OCI-LY1 (cell line): ENCODE measurements around the gene MED15.

Experiments used
- H2AFZ ChIP-seq: fragments of 200-600 bp; sonication (generic), shearing (Covaris generic); 2 replicates; pipeline ENCODE4 v1.6.0; 2014; ENCODE audit warnings: antibody characterized with exemption, mild to moderate bottlenecking, low read length
- H3F3A ChIP-seq: fragments of 200-600 bp; sonication (generic), shearing (Covaris generic); 2 replicates; pipeline ENCODE4 v1.6.0; 2014; ENCODE audit warnings: mild to moderate bottlenecking, antibody characterized with exemption, low read length, moderate library complexity; ENCODE audit not compliant: insufficient read depth
- H3K27ac ChIP-seq: fragments of 200-600 bp; sonication (generic); 2 replicates; pipeline ENCODE4 v1.5.1; 2014; ENCODE audit warnings: low read length, mixed run types, mild to moderate bottlenecking, low read depth; ENCODE audit not compliant: poor library complexity, severe bottlenecking
- H3K27me3 ChIP-seq: fragments of 200-600 bp; sonication (generic); 2 replicates; pipeline ENCODE4 v1.6.0; 2014; ENCODE audit warnings: antibody characterized with exemption, mild to moderate bottlenecking, low read length, moderate library complexity; ENCODE audit not compliant: insufficient read depth
- H3K36me3 ChIP-seq: fragments of 200-600 bp; sonication (generic); 2 replicates; pipeline ENCODE4 v1.6.1; 2014; ENCODE audit warnings: mild to moderate bottlenecking, antibody characterized with exemption, low read length, moderate library complexity, mixed read lengths; ENCODE audit not compliant: insufficient read depth
- H3K4me1 ChIP-seq: fragments of 200-600 bp; sonication (generic); 2 replicates; pipeline ENCODE4 v1.5.1; 2014; ENCODE audit warnings: mild to moderate bottlenecking, low read length, moderate library complexity; ENCODE audit not compliant: insufficient read depth, severe bottlenecking
- H3K4me2 ChIP-seq: fragments of 200-600 bp; sonication (generic), shearing (Covaris generic); 2 replicates; pipeline ENCODE4 v1.6.1; 2014; ENCODE audit warnings: low read length
- H3K4me3 ChIP-seq: fragments of 200-600 bp; sonication (generic); 2 replicates; pipeline ENCODE4 v1.5.1; 2014; ENCODE audit warnings: low read length, low read depth, mild to moderate bottlenecking, mixed read lengths; ENCODE audit not compliant: poor library complexity, severe bottlenecking
- H3K79me2 ChIP-seq: fragments of 200-600 bp; shearing (Covaris generic); 2 replicates; pipeline ENCODE4 v1.6.1; 2016; ENCODE audit warnings: mixed run types, low read length, mixed read lengths; ENCODE audit not compliant: insufficient read depth
- H3K9ac ChIP-seq: fragments of 200-600 bp; sonication (generic), shearing (Covaris generic); 2 replicates; pipeline ENCODE4 v1.6.1; 2014; ENCODE audit warnings: mild to moderate bottlenecking, low read length, mixed read lengths
- H3K9me2 ChIP-seq: fragments of 200-600 bp; sonication (generic), shearing (Covaris generic); 2 replicates; pipeline ENCODE4 v1.6.1; 2014; ENCODE audit warnings: low read depth, mild to moderate bottlenecking, low read length, mixed read lengths
- H3K9me3 ChIP-seq: fragments of 200-600 bp; shearing (Covaris generic); 2 replicates; pipeline ENCODE4 v1.6.1; 2014; ENCODE audit warnings: low read length, mixed read lengths
- H4K20me1 ChIP-seq: fragments of 200-600 bp; sonication (generic), shearing (Covaris generic); 2 replicates; pipeline ENCODE4 v1.6.0; 2016; ENCODE audit warnings: mild to moderate bottlenecking, low read length; ENCODE audit not compliant: insufficient read depth
- EZH2 ChIP-seq: fragments of 200-600 bp; sonication (generic), shearing (Covaris generic); IDR thresholded peaks from 2 replicates; pipeline ENCODE4 v1.8.0; 2017; ENCODE audit warnings: borderline replicate concordance, mixed run types, mild to moderate bottlenecking, antibody characterized with exemption, low read length, moderate library complexity, mixed read lengths
- TF ChIP-seq, protein P1 (sequence below): fragments of 200-600 bp; sonication (generic), shearing (Covaris generic); IDR thresholded peaks from 2 replicates; pipeline ENCODE4 v1.5.1; 2017; ENCODE audit warnings: mild to moderate bottlenecking, antibody characterized with exemption, low read length, moderate library complexity, mixed read lengths

Gene MED15

DNA sequence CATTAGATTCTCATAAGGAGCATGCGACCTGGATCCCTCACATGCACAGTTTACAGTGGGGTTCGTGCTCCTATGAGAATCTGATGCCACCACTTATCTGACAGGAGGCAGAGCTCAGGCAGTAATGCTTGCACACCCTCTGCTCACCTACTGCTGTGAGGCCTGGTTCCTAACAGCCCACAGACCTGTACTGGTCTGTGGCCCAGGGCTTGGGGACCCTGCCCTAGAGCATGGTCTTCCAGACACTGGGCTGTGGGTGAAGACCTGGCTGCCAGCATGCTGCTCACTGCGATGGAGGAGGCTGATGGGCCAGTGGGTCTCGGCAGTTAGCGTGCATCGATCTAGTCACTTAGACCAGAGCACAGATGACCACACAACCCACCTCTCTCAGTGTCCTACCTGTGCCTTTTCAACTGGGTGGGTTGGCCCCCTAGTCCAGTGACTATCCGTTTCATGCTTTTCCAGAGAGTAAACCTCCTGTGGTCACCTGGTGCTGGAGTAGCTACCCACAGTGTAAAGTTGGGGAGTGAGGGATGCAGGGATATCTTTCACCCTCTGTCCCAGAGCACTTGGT is 21.1 kb downstream of the MED15 start:
- Histone ChIP-seq H3K4me3 (no peak overlapping the region), H3K9ac (no peak overlapping the region), H3K4me2 (no peak overlapping the region), H3K79me2 (peaks cover 17% of the 10 kb centered on the region), H3K27me3 (no peaks in the 10 kb centered on the region), H4K20me1 (0 out of 2 replicates have a peak, but pooled peaks cover 2% of the 10 kb centered on the region), H3K27ac (no peak overlapping the region), H3K9me3 (no peaks in the 10 kb centered on the region), H3F3A (no peaks in the 10 kb centered on the region), H3K4me1 (peaks cover 9% of the 10 kb centered on the region), H2AFZ (no peak overlapping the region), H3K36me3 (peaks cover 23% of the 10 kb centered on the region), H3K9me2 (no peaks in the 10 kb centered on the region)
- no peak for TF ChIP-seq EZH2
- TF ChIP-seq, protein P1, sequence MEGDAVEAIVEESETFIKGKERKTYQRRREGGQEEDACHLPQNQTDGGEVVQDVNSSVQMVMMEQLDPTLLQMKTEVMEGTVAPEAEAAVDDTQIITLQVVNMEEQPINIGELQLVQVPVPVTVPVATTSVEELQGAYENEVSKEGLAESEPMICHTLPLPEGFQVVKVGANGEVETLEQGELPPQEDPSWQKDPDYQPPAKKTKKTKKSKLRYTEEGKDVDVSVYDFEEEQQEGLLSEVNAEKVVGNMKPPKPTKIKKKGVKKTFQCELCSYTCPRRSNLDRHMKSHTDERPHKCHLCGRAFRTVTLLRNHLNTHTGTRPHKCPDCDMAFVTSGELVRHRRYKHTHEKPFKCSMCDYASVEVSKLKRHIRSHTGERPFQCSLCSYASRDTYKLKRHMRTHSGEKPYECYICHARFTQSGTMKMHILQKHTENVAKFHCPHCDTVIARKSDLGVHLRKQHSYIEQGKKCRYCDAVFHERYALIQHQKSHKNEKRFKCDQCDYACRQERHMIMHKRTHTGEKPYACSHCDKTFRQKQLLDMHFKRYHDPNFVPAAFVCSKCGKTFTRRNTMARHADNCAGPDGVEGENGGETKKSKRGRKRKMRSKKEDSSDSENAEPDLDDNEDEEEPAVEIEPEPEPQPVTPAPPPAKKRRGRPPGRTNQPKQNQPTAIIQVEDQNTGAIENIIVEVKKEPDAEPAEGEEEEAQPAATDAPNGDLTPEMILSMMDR, result no peak

DNA sequence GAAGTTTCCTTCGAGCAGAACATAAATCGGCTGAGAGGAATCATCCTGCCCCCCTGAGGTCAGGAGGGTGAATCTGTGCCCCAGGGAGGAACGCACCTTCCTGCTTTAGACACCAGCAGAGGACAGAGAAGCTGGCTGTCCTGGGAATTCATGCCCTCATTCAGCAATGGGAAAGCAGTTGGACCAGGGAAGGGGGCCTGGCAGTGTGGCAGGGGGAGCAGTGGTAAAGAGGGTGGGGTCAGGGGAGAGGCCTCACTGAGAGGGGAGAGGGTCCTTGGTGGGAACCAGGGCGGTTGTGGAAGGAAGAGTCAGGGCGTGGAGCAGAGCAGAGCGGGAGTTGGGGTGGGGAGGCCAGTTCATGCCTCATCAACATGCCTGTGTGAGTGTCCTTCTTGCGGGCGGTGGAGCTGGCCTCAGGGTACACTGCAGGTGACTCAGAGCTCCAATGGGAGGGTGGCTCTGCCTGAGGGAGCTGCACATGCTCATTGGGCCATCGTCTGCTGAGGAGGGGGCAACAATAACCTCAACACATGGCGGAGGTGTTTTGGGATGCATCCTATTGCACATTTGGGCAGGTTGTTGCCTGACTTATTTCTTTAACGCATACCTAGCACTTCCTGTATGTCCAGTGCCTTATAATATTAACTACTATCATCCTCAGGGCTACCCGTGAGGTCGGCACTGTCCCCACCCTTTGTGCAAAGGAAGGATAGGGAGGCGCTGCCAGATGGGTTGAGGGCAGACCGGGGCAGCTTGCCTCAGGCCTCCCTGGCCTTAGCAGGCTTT is 23.2 kb downstream of the MED15 start:
- 0 out of 2 replicates have a peak, but pooled peaks cover 2% of the 10 kb centered on the region for H4K20me1 ChIP-seq
- H3K4me3 ChIP-seq, result no peak overlapping the region
- no peaks in the 10 kb centered on the region for H3K27me3 ChIP-seq
- H3K27ac ChIP-seq, result no peak overlapping the region
- peaks cover 27% of the 10 kb centered on the region for H3K36me3 ChIP-seq
- no peak overlapping the region for H3K9ac ChIP-seq
- no peak overlapping the region for H3K4me2 ChIP-seq
- no peak for TF ChIP-seq EZH2
- TF ChIP-seq, protein P1, result no peak
- H3F3A ChIP-seq, result no peaks in the 10 kb centered on the region
- no peaks in the 10 kb centered on the region for H3K9me2 ChIP-seq
- no peaks in the 10 kb centered on the region for H3K4me1 ChIP-seq
- peaks cover 10% of the 10 kb centered on the region for H3K79me2 ChIP-seq
- no peak overlapping the region for H2AFZ ChIP-seq
- no peaks in the 10 kb centered on the region for H3K9me3 ChIP-seq

DNA sequence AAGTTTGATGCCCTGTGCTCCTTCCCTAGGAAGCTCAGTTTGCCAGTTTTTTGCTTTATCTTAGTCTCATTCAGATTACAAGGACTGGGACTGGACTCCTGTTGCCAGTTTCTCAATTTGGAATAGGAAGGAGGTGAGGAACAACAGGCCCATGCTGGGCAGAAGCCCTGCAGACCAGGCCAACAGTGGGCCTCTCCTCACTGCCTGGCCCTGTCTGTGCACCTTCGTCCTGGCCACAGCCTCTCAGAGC is 23.7 kb downstream of the MED15 start:
- no peak overlapping the region for H3K27ac ChIP-seq
- 0 out of 2 replicates have a peak, but pooled peaks cover 2% of the 10 kb centered on the region for H4K20me1 ChIP-seq
- TF ChIP-seq, protein P1, result no peak
- no peak for TF ChIP-seq EZH2
- no peak overlapping the region for H3K4me2 ChIP-seq
- no peaks in the 10 kb centered on the region for H3F3A ChIP-seq
- H3K9ac ChIP-seq, result no peak overlapping the region
- H2AFZ ChIP-seq, result no peak overlapping the region
- peaks cover 26% of the 10 kb centered on the region for H3K36me3 ChIP-seq
- H3K27me3 ChIP-seq, result no peaks in the 10 kb centered on the region
- no peaks in the 10 kb centered on the region for H3K9me2 ChIP-seq
- H3K79me2 ChIP-seq, result peaks cover 9% of the 10 kb centered on the region
- no peaks in the 10 kb centered on the region for H3K4me1 ChIP-seq
- no peaks in the 10 kb centered on the region for H3K9me3 ChIP-seq
- no peak overlapping the region for H3K4me3 ChIP-seq
